Astrocyte of the hippocampus (primary cell): ENCODE results near the gene HSPA1B.
"Not testable (repeated sequence)": the region's sequence is repeated elsewhere in the genome, so short reads cannot be mapped to it uniquely, and the experiment has no call there.

ENCODE experiments used
- DNase-seq: peaks from one replicate; pipeline ENCODE4 v3.0.0; 2011; ENCODE audit warnings: low read depth, low spot score

Gene HSPA1B

DNA sequence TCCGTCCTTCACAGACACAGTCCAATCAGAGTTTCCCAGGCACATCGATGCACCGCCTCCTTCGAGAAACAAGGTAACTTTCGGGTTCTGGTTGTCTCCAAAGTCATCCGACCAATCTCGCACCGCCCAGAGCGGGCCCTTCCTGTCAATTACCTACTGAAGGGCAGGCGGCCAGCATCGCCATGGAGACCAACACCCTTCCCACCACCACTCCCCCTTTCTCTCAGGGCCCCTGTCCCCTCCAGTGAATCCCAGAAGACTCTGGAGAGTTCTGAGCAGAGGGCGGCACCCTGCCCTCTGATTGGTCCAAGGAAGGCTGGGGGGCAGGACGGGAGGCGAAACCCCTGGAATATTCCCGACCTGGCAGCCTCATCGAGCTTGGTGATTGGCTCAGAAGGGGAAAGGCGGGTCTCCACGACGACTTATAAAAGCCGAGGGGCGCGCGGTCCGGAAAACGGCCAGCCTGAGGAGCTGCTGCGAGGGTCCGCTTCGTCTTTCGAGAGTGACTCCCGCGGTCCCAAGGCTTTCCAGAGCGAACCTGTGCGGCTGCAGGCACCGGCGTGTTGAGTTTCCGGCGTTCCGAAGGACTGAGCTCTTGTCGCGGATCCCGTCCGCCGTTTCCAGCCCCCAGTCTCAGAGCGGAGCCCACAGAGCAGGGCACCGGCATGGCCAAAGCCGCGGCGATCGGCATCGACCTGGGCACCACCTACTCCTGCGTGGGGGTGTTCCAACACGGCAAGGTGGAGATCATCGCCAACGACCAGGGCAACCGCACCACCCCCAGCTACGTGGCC is at the start of gene HSPA1B:
TSS of gene HSPA1B (plus strand) at position 453 of the 794 bp plus-strand sequence. CDS start at position 666, 213 bp downstream.
- peak; percentile 100 for DNase-seq

DNA sequence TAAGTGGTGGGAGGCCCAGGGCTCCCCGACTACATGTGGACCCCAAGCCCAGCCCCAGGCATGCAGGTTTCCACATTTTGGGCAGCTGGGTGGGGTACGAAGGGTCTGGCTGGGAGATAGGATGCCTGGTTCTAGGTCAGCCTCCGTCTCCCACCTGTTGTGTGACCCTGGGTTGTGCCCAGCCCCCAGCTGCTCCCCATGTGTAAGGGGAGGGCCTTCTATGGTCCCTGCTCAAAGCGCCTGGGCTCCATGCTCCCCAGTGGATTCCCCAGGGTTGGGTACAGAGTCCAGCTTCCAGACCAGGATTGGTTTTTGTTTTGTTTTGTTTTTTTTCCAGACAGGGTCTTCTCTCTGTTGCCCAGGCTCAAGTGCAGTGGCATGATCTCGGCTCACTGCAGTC is 49.3 kb upstream of the HSPA1B start:
- no peak for DNase-seq

DNA sequence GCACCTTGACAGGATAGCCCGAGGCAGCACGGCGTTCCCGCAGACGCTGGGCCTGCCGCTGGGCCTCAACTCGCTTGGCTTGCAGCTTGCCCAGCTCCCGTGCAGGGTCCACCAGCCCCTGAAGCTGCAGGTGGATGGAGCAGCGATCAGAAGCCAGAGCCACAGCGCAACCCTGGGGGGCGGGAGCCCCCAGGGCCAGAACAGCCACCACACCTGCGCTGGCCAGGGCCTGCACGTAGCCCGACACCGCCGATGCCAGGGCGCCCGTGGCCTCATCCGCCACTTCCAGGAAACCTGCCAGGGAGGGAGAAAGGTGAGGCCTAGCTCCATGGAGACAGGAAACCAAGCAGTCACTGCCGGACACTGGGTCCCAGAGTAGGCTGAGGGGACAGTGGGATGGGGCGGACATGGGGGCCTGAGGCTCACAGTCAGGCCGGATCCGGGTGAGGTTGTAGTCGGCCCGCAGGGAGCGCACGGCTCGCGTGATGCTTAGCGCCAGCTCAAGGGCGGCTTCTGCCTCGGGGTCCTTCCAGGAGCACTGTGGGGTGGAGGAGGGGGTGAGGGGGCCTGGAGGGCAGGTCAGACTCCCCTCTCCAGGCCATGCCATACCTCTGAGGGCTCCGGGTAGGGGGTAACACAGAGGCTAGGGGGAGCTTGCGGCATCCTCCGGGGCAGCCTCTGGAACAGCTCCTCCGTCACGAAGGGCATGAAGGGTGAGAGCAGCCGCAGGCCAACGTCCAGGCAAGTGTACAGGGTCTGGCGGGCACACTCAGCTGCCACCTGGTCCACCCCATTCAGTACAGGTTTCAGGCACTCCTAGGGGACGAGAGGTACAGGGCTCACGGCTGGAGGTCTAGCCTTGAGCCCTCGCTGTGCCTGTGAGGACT is 48.3 kb upstream of the HSPA1B start:
- no peak for DNase-seq

DNA sequence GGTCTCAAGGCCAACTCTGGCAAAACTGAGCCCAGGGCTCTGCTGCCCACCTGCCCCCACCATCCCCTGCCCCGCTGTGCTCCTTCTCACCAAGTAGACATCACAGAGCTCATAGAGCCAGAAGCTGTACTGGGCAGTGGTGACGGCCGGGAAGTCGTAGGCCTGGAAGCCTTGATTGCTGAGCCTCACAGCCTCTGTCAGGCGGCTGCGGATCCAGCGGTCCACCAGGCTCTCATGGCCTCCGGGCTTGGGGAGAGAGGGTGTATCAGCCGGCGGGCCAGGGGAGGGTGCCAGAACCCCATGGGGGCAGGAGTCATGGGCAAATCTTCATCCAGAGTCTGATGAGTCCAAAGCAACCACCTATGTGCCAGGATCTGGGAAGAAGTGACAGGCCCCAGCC is 47.6 kb upstream of the HSPA1B start:
- no peak for DNase-seq

DNA sequence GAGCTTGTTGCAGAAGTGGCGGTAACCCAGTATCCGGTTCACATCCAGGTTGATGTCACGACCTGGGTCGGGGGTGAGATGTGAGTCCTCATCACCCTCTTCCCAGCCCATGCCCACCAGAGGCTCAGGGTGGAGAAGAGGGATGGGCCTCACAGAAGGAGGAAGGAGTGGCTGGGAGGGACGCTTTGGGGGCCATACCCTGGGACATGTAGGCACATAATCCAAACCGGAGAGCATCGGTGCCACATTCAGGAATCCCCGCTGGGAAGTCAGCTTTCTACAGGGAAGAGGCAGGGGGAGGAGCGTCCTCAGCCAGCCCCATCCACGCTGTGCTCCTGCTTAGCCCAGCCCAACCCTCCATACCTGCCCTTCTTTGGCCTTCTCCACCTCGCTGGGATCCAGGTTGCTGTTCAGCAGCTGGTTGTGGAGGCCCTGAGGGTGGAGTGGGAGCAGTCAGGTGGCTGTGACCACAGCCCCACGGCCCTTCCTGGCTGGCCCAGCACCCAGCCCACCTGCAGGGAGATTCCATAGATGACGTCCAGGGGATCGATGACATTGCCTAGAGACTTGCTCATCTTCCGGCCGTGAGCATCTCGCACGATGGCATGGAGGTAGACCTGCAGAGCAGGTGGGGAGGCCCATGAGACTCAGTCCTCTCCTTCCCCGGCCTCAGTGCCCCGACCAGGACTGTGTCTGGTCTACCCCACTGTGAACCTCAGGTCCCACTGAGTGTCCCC is 46.9 kb upstream of the HSPA1B start:
- DNase-seq: no peak

- DNase-seq: no peak
Measured at GRCh38 chr6:31781244-31782125, 46.1 kb upstream of the HSPA1B start.

GRCh38 chr6:31782126-31782855 is 45.2 kb upstream of the HSPA1B start:
- DNase-seq: no peak

DNA sequence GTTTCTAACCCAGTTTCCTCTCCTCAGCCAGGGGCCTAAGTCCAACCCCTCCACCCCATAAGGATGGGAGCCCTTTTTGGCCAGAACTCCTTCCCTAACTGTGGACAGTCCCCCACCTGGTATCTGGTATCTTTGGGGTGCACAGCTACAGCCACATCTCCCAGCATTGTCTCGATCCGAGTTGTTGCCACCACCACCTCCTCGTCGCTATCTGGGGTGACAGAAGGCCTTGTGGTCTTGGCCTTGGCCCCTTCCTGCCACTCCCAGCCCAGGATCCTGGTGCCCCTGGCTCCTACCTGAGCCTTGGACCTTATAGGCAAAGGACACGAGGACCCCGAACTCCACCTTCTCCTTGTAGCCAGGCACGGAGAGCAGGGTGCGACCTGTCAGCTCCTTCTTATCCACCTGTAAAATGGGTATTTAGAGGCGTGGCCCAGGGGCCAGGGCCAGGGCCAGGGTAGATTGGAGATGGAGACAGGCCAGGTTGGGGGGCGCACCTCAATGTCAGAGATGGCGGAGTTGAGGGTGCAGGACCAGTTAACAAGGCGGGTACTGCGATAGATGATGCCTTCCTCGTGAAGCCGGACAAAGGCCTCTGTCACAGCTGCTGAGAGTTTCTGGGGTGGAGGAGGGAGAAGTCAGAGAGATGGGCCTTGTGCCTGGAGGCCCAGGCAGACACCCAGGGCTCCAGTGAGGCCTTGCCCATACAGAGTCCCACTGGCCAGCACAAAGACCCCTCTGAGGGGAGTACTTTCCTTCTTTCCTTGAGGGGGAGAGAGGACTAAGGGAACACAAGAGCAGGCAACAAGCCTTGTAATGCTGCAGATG is 43.2 kb upstream of the HSPA1B start:
- DNase-seq: no peak

GRCh38 chr6:31785475-31785874 is 42.1 kb upstream of the HSPA1B start:
- no peak for DNase-seq

DNA sequence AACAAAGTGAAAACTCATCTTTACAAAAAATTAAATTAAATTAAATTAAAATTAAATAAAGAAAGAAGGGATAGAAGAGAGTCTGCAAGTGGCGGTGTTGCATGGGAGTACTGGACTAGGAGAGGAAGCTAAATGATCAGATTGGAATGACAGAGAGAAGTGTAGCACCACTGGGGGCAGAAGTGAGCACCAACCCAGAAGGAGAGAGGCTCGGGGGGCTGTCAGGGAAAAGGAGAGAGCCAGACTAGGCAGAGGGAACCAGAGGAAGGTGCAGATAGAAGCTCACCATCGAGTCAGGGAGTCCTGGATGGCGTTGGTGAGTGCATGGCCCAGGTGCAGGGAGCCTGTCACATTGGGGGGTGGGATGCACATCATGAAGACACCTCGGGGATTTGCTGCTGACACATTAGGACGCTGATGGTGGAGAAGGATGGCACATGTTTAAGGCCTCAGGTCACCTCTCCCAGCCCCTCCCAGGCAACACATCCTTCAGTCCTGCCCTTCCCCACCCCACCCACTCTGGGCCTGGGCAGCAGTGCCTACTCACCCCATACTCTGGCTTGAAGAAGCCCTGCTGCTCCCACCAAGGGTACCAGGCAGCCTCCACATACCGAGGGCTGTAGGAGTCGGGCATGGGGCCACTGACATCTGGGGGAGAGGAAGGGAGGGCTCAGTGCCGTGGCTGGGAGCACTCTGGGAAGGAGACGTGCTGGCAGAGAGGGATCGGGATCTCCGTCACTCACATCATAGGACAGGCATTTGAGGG is 36.0 kb upstream of the HSPA1B start:
- DNase-seq: peak; percentile 57

DNA sequence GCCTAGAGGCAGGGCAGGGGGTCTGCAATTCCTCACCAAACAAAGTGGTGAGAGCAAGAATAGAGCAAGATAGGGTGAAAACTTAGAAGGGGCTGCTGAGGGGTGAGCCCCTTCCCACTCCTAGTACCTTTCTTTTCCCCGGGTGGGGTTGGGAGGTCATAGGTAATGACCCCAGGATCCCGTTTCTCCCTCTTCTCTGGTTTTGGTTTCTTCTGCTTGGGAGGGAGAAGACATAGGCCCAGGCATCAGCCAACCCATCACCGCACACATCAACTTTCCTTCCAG is 35.5 kb upstream of the HSPA1B start:
- no peak for DNase-seq

GRCh38 chr6:31792761-31793171 is 34.8 kb upstream of the HSPA1B start:
- DNase-seq: peak; percentile 71

DNA sequence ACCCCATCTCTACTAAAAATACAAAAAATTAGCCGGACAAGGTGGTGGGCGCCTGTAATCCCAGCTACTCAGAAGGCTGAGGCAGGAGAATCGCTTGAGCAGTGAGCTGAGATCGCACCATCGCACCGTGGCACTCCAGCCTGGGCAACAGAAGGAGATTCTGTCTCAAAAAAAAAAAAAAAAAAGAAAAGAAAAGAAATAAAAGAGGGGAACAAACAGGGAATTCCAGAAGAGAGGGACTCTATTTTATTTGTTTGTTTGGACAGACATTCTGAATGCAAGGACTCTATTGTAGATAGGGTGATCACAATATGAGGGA is 33.7 kb upstream of the HSPA1B start:
- not testable (repeated sequence) for DNase-seq

- peak; percentile 55 for DNase-seq
Measured at GRCh38 chr6:31794294-31794865, 33.2 kb upstream of the HSPA1B start.

DNA sequence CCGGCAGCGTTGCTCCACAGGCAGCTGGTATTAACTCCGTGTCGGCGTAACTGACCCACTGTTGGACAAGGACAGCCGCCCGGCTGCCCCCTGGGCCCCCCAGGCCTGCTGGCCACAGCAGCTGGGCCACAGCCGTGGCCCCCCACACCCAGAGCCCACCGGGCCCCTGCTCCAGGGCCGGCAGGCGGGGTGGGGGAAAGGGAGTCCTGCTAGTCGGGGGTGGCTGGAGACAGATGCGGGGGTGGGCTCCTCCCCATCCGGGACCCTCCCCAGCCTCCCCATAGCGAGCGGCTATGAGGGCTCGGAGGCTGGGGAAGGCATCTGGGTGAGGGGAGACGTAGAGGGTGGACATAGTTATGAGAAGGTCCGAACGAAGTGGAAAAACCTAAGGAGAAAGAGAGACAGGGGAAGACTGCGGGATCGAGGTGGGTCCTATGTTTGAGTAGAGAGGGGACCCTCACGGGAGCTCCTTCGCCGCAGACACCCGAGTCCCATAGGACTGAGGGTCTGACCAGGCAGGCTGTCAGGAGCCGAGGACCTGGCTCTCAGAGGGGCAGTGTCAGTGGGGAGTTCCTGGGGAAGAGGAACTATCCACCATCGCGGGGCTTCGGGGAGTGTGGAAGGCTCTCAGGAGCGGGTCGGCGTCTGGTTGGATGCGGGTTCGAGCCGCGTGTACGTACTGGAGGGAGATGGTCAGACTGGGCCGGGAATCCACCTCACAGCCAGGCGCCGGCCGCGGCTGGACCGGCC is 32.5 kb upstream of the HSPA1B start:
- DNase-seq: no peak

DNA sequence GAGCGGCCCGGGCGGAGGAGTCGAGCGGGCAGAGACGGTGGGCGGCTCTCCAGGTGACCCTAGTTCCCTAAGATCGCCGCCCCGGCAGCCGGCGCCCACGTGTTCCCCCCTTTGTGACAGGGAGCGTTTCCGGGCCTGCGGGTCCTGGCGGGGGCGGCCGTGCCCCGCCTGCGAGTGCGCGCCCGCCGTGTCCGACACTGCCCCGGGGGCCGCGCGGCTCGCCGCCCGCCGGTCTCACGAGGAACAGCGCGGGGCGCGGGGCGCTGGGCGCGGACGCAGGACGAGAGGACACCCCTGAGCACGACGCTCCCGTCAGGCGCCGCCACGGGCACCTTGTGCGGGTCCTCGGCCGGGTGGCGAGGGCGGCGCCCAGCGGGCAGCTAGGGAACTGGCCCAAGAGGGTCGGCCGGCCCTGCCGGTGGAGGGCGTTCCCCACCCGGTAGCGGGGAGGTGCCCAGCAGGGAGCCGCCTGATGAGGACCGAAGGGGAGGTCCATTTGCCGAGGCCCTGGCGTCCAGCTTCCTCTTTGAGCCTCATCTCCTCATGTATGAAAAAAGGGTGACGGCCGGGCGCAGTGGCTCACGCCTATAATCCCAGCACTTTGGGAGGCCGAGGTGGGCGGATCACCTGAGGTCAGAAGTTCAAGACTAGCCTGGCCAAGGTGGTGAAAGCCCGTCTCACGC is 31.8 kb upstream of the HSPA1B start, which contains the start of gene VARS1:
TSS of gene VARS1 (minus strand) at position 137 of the 683 bp plus-strand sequence. CDS start 535 bp downstream, outside the sequence.
- DNase-seq: peak; percentile 95

DNA sequence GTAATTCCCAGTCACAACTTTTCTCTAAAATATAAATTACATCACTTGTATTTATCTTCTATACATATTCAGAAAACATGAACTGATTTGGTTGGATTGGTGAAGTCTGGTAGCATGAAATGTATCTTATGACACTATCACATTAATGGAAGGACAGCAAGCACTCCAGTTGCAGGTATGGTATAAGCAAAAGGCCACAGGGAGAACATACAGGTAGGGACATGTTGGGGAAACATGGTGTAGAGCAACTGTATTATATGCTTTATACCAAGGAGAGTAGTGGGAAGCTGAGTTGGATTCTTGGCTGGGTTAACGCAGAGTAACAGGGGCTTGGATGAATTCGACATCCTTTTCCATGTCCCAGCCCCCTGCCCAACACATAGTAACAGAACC is 30.5 kb upstream of the HSPA1B start:
- no peak for DNase-seq
